Subcutaneous abdominal adipose tissue (tissue), 5 donors: ENCODE results near the gene KCNMB4.
"Not testable (repeated sequence)": the region's sequence is repeated elsewhere in the genome, so short reads cannot be mapped to it uniquely, and the experiment has no call there.

Experiments
- H3K27ac ChIP-seq: one replicate; pipeline ENCODE4 v1.7.0; 2013; ENCODE audit warnings: low read depth, mild to moderate bottlenecking, inconsistent platforms, low read length, moderate library complexity
- H3K27me3 ChIP-seq, 5 donors: one replicate each; pipeline ENCODE4 v1.7.0; 2013; ENCODE audit warnings: low read length in 5 of 5, inconsistent platforms in 1 of 5; ENCODE audit not compliant: control insufficient read depth in 5 of 5, insufficient read depth in 4 of 5
- H3K36me3 ChIP-seq, 5 donors: one replicate each; pipeline ENCODE4 v1.7.0; 2013; ENCODE audit warnings: low read length in 5 of 5; ENCODE audit not compliant: control insufficient read depth in 5 of 5, insufficient read depth in 5 of 5
- H3K4me1 ChIP-seq, 5 donors: one replicate each; pipeline ENCODE4 v1.7.0; 2013; ENCODE audit warnings: low read length in 5 of 5, mild to moderate bottlenecking in 3 of 5, moderate library complexity in 1 of 5; ENCODE audit not compliant: control insufficient read depth in 5 of 5, insufficient read depth in 5 of 5
- H3K4me3 ChIP-seq, 5 donors: one replicate each; pipeline ENCODE4 v1.7.0; 2013; ENCODE audit warnings: low read length in 5 of 5, low read depth in 1 of 5
- H3K9ac ChIP-seq, 5 donors: one replicate each; pipeline ENCODE4 v1.7.0; 2013; ENCODE audit warnings: low read length in 5 of 5, mild to moderate bottlenecking in 4 of 5, moderate library complexity in 3 of 5
- H3K9me3 ChIP-seq, 5 donors: one replicate each; pipeline ENCODE4 v1.7.0; 2013; ENCODE audit warnings: low read length in 5 of 5; ENCODE audit not compliant: control insufficient read depth in 5 of 5
- donor health status: healthy.
- donor health status: healthy.
- donor health status: healthy.
- donor health status: healthy.
- donor health status: healthy.

Gene KCNMB4

DNA sequence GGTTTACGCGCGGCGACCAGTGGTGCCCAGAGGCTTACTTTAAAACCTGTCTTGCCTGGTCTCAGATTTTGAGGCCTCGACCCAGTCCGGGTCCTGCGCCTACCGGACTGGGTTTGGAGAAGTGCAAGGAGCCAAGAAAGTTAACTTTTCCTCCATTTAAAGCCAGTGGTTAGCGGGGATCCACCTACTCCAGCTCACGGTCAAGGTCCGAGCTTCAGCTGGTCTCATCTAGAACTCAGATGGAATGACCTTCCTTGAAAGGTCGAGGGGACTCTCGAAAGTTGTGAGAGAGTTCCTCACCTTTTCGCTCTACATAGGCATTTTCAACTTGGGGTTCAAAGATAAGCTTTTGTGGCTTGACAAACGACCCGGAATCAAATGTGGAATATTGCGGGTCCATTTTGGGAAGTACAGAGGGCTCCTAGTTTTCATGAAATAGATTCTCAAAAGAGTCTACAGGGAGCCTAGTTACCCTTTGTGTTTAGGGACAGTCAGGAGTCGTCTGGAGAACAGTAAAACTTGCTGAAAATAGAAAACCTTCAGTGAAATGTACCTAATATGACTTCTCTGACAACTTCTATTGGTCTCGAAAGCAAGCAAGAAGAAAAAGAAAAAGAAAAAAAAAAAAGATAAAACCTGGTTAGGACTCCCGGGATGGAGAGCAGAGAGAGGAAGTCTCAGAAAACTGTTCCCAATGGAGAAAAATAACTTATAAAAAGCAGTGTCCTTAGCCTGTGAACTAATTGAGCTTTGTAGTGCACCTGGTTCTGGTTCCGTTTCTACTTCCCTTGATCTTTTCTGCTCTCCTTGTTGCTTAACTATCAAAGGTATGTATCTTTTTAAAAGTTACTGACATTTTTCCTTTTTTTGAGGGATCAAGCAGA, 1.4 kb downstream of the KCNMB4 start:
- Histone ChIP-seq H3K36me3 (no peaks in the 10 kb centered on the region), H3K9ac (peak overlapping the region; percentile 38 to 68 (median 51)), H3K9me3 (no peaks in the 10 kb centered on the region), H3K27ac (no peak overlapping the region), H3K27me3 (peaks cover 0 to 4% (median 0%) of the 10 kb centered on the region in 5 donors), H3K4me3 (peak overlapping the region; percentile 79 to 96 (median 85)), H3K4me1 (peaks cover 3 to 25% (median 24%) of the 10 kb centered on the region in 5 donors)

DNA sequence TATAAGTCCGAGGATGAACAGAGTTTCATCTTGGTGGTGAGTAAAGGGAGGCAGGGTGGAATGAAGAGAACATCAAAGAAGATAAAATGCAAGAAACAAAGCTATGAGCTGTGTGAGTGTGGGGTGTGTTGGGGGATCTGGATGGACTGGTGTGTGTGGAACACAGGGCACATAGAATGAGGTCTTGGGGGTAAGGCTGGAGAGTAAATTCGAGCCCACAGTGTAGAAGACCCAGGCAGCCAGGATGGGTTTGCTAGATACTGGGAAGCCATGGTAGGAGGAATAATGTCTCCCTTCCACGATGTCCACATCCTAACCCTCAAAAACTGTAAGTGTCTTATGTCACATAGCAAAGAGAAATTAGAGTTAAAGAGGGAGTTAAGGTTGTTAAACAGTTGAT, 6.8 kb downstream of the KCNMB4 start:
- Histone ChIP-seq H3K27me3 (no peaks in the 10 kb centered on the region), H3K9me3 (no peaks in the 10 kb centered on the region), H3K4me3 (no peak overlapping the region), H3K36me3 (no peaks in the 10 kb centered on the region), H3K4me1 (peaks cover 0 to under 1% (median 0%) of the 10 kb centered on the region in 5 donors), H3K9ac (no peak overlapping the region), H3K27ac (no peak overlapping the region)

DNA sequence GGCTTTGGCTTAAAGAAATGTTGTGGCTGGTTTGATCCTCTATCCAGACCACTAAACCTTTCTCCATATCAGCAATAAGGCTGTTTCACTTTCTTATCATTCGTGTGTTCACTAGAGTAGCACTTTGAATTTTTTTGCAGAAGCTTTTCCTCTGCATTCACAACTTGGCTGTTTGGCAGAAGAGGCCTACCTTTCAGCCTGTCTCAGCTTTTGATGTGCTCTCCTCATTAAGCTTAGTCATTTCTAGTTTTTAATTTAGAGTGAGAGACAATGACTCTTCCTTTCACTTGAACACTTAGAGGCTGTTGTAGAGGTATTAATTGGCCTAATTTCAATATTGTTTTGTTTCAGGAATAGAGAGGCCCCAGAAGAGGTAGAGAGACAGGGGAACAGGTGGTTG, 13.8 kb downstream of the KCNMB4 start:
- H3K4me1 ChIP-seq = no peaks in the 10 kb centered on the region
- no peaks in the 10 kb centered on the region for H3K27me3 ChIP-seq
- no peak overlapping the region for H3K4me3 ChIP-seq
- peaks cover 0 to 4% (median 0%) of the 10 kb centered on the region in 5 donors for H3K9me3 ChIP-seq
- H3K36me3 ChIP-seq = no peaks in the 10 kb centered on the region
- no peak overlapping the region for H3K27ac ChIP-seq
- no peak overlapping the region for H3K9ac ChIP-seq

DNA sequence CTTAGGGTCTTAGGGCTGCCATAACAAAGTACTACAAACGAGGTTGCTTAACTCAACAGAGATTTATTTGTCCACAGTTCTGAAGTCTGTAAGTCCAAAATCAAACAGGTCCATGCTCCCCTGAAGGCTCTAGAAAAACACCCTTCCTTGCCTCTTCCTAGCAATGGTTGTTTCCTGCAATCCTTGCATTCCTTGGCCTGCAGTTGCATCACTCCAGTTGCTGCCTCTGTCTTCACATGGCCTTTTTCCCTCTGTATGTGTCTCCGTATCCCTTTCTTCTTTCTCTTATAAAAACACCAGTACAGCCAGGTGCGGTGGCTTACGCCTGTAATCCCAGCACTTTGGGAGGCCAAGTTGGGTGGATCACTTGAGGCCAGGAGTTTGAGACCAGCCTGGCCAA, 17.4 kb downstream of the KCNMB4 start:
- Histone ChIP-seq H3K4me1 (no peaks in the 10 kb centered on the region), H3K9ac (no peak overlapping the region), H3K27me3 (no peaks in the 10 kb centered on the region), H3K27ac (no peak overlapping the region), H3K36me3 (no peaks in the 10 kb centered on the region), H3K4me3 (no peak overlapping the region), H3K9me3 (peaks cover 0 to 4% (median 0%) of the 10 kb centered on the region in 5 donors)

DNA sequence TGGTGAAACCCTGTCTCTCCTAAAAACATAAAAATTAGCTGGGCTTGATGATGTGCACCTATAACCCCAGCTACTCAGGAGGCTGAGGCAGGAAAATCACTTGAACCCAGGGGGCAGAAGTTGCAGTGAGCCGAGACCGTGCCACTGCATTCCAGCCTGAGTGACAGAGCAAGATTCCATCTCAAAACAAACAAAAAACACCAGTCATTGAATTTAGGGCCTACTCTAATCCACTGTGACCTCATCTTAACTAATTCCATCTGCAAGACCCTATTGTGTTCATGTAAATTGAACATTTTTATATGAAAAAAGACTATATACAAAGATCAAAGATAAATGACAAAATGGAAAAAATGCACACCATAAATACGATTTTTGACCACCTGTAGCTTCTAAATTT, 17.8 kb downstream of the KCNMB4 start:
- Histone ChIP-seq H3K9ac (no peak overlapping the region), H3K36me3 (no peaks in the 10 kb centered on the region), H3K27ac (no peak overlapping the region), H3K4me1 (no peaks in the 10 kb centered on the region), H3K4me3 (no peak overlapping the region), H3K9me3 (peaks cover 0 to 2% (median 0%) of the 10 kb centered on the region in 5 donors), H3K27me3 (no peaks in the 10 kb centered on the region)

DNA sequence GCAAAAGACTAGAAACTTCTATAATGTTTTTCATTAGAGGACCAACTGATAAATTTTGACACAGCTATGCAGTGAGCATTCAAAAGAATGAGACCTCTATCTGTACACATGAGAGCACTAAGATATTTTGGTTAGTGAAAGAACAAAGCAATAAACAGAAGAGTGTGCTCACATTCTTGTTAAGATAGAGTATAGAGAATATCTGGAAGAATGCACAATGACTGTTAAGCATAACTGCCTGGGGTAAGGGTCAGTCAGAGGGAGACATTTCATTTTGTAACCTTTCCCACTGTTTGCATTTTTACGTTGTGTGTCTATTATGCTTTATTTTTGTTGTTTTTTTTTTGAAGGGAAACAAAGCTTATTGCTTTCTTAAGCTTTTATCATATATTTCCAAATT, 20.7 kb downstream of the KCNMB4 start:
- H3K9ac ChIP-seq = no peak overlapping the region
- no peaks in the 10 kb centered on the region for H3K27me3 ChIP-seq
- no peak overlapping the region for H3K27ac ChIP-seq
- H3K4me1 ChIP-seq = no peaks in the 10 kb centered on the region
- no peaks in the 10 kb centered on the region for H3K36me3 ChIP-seq
- peaks cover 0 to 11% (median 6%) of the 10 kb centered on the region in 5 donors for H3K9me3 ChIP-seq
- H3K4me3 ChIP-seq = no peak overlapping the region

DNA sequence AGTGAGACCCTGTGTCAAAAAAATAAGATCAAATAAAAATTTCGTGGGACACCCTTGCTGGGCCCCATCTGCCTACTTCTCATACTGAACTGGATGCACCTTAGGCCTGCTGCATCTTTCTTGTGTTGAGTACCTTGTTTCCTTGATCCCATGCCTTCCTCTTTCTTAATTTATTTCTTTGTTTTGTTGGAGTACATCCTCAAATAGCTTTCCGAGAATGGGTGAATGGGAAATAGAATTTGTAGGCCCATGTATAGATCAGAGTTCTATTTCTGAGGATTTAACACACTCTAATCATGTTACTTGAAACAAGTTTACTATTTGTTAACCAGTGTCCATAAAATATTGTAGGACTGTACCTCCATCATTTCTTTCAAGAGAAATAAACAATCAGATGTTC, 23.6 kb downstream of the KCNMB4 start:
- Histone ChIP-seq H3K27me3 (no peaks in the 10 kb centered on the region), H3K9me3 (peaks cover 0 to 11% (median 6%) of the 10 kb centered on the region in 5 donors), H3K27ac (no peak overlapping the region), H3K4me1 (no peaks in the 10 kb centered on the region), H3K36me3 (no peaks in the 10 kb centered on the region), H3K9ac (no peak overlapping the region), H3K4me3 (no peak overlapping the region)

DNA sequence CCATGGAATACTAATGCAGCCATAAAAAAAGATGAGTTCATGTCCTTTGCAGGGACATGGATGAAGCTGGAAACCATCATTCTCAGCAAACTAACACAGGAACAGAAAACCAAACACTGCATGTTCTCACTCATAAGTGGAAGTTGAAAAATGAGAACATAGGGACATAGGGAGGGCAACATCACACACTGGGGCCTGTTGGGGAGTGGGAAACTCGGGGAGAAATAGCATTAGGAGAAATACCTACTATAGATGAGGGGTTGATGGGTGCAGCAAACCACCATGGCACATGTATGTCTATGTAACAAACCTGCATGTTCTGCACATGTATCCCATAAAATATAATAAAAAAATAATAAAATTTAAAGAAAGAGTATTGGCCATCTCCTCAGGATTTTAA, 26.5 kb downstream of the KCNMB4 start:
- H3K9me3 ChIP-seq = peaks cover 0 to 11% (median 6%) of the 10 kb centered on the region in 5 donors
- H3K27me3 ChIP-seq, H3K36me3 ChIP-seq, H3K4me3 ChIP-seq, H3K9ac ChIP-seq, H3K4me1 ChIP-seq, H3K27ac ChIP-seq: not testable (repeated sequence)

DNA sequence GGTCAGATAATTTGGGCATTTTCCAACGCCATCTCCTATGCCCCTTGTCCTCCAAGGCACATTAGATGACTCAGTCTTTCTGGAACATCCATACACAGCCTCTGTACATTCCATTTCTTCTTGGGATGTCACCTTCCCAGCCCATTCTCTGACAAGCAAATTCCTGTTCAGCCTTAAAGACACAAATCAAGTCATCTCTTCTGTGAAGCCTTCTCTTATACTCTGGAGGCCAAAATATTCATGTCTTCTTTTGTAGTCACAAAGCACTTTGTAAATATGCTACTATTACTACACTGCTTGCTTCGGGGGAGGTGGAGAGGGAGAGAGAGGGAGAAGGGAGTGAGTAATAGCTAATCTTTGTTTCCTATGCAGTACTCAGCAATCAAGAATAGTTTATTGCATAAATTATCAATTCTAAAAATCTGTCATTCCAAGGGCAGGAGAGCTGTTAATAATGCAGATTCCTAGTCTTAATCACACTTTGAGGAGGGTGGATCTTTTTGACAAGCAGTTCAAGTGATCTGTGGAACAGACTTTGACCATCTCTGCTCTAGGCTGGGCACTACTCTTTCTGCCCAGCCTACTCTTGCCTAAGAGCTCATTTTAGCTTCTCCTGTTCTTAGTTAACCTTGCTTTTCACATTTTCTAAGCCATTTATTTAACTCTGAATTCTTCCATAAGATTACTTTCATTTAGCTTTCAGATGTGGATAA, 27.9 kb downstream of the KCNMB4 start:
- Histone ChIP-seq H3K27ac (no peak overlapping the region), H3K4me3 (no peak overlapping the region), H3K36me3 (no peaks in the 10 kb centered on the region), H3K4me1 (no peaks in the 10 kb centered on the region), H3K27me3 (no peaks in the 10 kb centered on the region), H3K9ac (no peak overlapping the region), H3K9me3 (peaks cover 0 to 11% (median 6%) of the 10 kb centered on the region in 5 donors)

DNA sequence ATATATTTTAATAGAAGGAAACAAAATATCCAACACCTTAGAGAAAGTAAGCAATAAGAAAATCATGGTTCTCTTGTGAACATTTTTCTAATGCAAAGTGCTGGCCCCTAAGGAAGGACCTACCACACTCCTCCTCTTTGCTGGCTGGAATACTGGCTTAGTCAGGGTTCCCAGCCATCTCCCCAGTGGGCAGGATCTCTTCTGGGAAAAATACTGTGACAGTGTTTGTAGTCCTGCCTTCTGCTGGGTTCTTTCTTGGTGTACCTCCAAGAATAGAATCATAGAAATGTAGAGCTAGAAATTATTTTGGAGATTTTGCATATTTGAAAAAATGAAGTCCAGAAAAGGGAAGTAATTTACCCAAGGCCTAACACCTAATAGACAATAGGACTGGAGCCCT, 31.9 kb downstream of the KCNMB4 start:
- Histone ChIP-seq H3K27me3 (no peaks in the 10 kb centered on the region), H3K4me3 (no peak overlapping the region), H3K9me3 (no peaks in the 10 kb centered on the region), H3K36me3 (peaks cover 0 to 8% (median 0%) of the 10 kb centered on the region in 5 donors), H3K9ac (no peak overlapping the region), H3K4me1 (no peaks in the 10 kb centered on the region), H3K27ac (no peak overlapping the region)
